ENCODE data around the gene GOLGA1.
"Not testable (repeated sequence)": the region's sequence is repeated elsewhere in the genome, so short reads cannot be mapped to it uniquely, and the experiment has no call there.

GOLGA1 gene

GRCh38 chr9:124844291-124844690 is 96.6 kb downstream of the GOLGA1 start:
- no peak for DNase-seq (ENCODE audit: low read depth)
- no peak overlapping the region for H3K4me3 ChIP-seq (ENCODE audit: low read depth, low read length)

GRCh38 chr9:124843456-124844034 is 97.3 kb downstream of the GOLGA1 start:
- H3K4me3 ChIP-seq (ENCODE audit: low read depth, low read length): no peak overlapping the region
- DNase-seq (ENCODE audit: low read depth): peak; percentile 56

GRCh38 chr9:124841075-124841821 is 99.6 kb downstream of the GOLGA1 start:
- DNase-seq (ENCODE audit: low read depth): no peak
- H3K4me3 ChIP-seq (ENCODE audit: low read depth, low read length): no peak overlapping the region

- DNase-seq (ENCODE audit: low read depth): peak; percentile 67
These were observed 100.5 kb downstream of the GOLGA1 start for GRCh38 chr9:124840300-124840833.

GRCh38 chr9:124839612-124840299 is 101.1 kb downstream of the GOLGA1 start:
- H3K4me3 ChIP-seq (ENCODE audit: low read depth, low read length): no peak overlapping the region
- no peak for DNase-seq (ENCODE audit: low read depth)

More at GRCh38 chr9:124840300-124840833, 100.5 kb downstream of the GOLGA1 start:
- no peak overlapping the region for H3K4me3 ChIP-seq (ENCODE audit: low read depth, low read length)

- not testable (repeated sequence) for DNase-seq (ENCODE audit: low read depth); H3K4me3 ChIP-seq (ENCODE audit: low read depth, low read length)
These were observed 102.2 kb downstream of the GOLGA1 start for GRCh38 chr9:124838567-124839275.

- not testable (repeated sequence) for DNase-seq (ENCODE audit: low read depth); H3K4me3 ChIP-seq (ENCODE audit: low read depth, low read length)
These were observed 102.8 kb downstream of the GOLGA1 start for GRCh38 chr9:124838132-124838531.

GRCh38 chr9:124835026-124835557 is 105.8 kb downstream of the GOLGA1 start:
- H3K4me3 ChIP-seq (ENCODE audit: low read depth, low read length): no peak overlapping the region

GRCh38 chr9:124834591-124834990 is 106.3 kb downstream of the GOLGA1 start:
- H3K4me3 ChIP-seq (ENCODE audit: low read depth, low read length): no peak overlapping the region
- no peak for DNase-seq (ENCODE audit: low read depth)

More at GRCh38 chr9:124835026-124835557, 105.8 kb downstream of the GOLGA1 start:
- peak; percentile 68 for DNase-seq (ENCODE audit: low read depth)

GRCh38 chr9:124831642-124832364 is 109.1 kb downstream of the GOLGA1 start:
- no peak for DNase-seq (ENCODE audit: low read depth)

GRCh38 chr9:124830593-124830992 is 110.3 kb downstream of the GOLGA1 start:
- H3K4me3 ChIP-seq (ENCODE audit: low read depth, low read length): no peak overlapping the region
- DNase-seq (ENCODE audit: low read depth): no peak

More at GRCh38 chr9:124831642-124832364, 109.1 kb downstream of the GOLGA1 start:
- H3K4me3 ChIP-seq (ENCODE audit: low read depth, low read length): no peak overlapping the region

- H3K4me3 ChIP-seq (ENCODE audit: low read depth, low read length): no peak overlapping the region
- no peak for DNase-seq (ENCODE audit: low read depth)
These were observed 111.6 kb downstream of the GOLGA1 start for GRCh38 chr9:124829334-124829669.

- no peak for DNase-seq (ENCODE audit: low read depth)
- no peak overlapping the region for H3K4me3 ChIP-seq (ENCODE audit: low read depth, low read length)
These were observed 112.2 kb downstream of the GOLGA1 start for GRCh38 chr9:124828489-124829333.

Data from skeletal muscle cell (primary cell).